Regular cardiac myocyte (primary cell): Measurements from ENCODE around the gene EFHB. TPM values are rescaled to one million over a fixed set of nuclear protein-coding genes. Genes with fewer than 3 reads are reported as not detected.

ENCODE experiments used
- total RNA-seq: library from RNA; depleted of rRNA; stranded (reverse); fragments of >200 nt; gene quantifications from 2 replicates; pipeline ENCODE4 v1.2.3, GENCODE V29; 2014

The EFHB gene
- total RNA-seq: under 0.01 TPM in 1 of 2 replicates, not detected in the other

GRCh38 chr3:19934098-19934566 is at the start of gene EFHB:
Gene EFHB (minus strand): TSS chr3:19934217. CDS start chr3:19934018, 199 bp downstream.

GRCh38 chr3:19946832-19947548 is 13.0 kb upstream of the EFHB start, which contains the start of gene RAB5A:
Gene RAB5A (plus strand): TSS chr3:19947097. CDS start chr3:19950899, 3,802 bp downstream.

Other genes starting within 250 kb of the EFHB start
- 61.2 and 62.0 TPM in 2 replicates for gene RAB5A, start 12.9 kb upstream of the EFHB start, total RNA-seq
- gene PP2D1, start 78.0 kb upstream of the EFHB start, total RNA-seq: not detected in 2 replicates
- gene KAT2B, start 106.2 kb upstream of the EFHB start, total RNA-seq: 5.6 and 11.3 TPM in 2 replicates